GF-D8 (cell line): ENCODE results near the gene XRRA1.
"Not testable (repeated sequence)": the region's sequence is repeated elsewhere in the genome, so short reads cannot be mapped to it uniquely, and the experiment has no call there.

Experiments
- DNase-seq: peaks from one replicate; lab custom pipeline; 2025; lab: John Stamatoyannopoulos, UW

Gene XRRA1

GRCh38 chr11:74948898-74949752, at the start of gene XRRA1, which contains the start of gene SPCS2:
TSS of gene XRRA1 (minus strand) at chr11:74949091. CDS start at chr11:74940878, 8,213 bp downstream.
TSS of gene SPCS2 (plus strand) at chr11:74949266. CDS start at chr11:74949286, 20 bp downstream.
- DNase-seq: peak; percentile 93

DNA sequence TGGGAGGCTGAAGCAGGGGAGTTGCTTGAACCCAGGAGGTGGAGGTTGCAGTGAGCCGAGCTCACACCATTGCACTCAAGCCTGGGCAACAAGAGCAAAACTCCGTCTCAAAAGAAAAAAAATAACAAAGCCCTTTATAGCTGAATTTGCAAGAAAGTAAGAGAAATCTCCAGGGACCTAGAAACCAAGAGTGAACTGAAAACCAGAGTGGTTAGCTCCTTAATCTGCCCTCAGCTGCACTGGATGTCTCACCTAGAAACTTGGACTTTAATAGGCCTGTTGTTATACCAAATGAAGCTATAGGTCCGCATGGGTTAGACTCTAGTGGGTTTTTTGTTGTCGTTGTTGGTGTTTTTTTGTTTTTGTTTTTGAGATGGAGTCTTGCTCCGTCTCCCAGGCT, 44.0 kb upstream of the XRRA1 start:
- no peak for DNase-seq

- DNase-seq: no peak
These were observed 42.0 kb upstream of the XRRA1 start for GRCh38 chr11:74990941-74991340.

DNA sequence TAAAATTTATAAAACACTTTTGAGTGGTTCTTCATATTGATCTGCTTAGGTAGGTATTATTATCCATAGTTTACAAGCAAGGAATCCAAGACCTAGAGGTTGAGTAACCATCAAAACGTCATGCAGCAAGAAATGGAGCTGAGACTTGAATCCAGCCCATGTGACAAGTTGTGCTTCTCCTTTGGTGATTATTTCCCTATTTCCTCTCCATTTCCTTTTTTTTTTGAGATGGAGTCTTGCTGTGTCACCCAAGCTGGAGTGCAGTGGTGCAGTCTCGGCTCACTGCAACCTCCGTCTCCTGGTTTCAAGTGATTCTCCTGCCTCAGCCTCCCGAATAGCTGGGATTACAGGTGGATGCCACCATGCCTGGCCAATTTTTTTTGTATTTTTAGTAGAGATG, 41.3 kb upstream of the XRRA1 start:
- DNase-seq: not testable (repeated sequence)

GRCh38 chr11:74989260-74989638, 40.4 kb upstream of the XRRA1 start:
- DNase-seq: no peak

DNA sequence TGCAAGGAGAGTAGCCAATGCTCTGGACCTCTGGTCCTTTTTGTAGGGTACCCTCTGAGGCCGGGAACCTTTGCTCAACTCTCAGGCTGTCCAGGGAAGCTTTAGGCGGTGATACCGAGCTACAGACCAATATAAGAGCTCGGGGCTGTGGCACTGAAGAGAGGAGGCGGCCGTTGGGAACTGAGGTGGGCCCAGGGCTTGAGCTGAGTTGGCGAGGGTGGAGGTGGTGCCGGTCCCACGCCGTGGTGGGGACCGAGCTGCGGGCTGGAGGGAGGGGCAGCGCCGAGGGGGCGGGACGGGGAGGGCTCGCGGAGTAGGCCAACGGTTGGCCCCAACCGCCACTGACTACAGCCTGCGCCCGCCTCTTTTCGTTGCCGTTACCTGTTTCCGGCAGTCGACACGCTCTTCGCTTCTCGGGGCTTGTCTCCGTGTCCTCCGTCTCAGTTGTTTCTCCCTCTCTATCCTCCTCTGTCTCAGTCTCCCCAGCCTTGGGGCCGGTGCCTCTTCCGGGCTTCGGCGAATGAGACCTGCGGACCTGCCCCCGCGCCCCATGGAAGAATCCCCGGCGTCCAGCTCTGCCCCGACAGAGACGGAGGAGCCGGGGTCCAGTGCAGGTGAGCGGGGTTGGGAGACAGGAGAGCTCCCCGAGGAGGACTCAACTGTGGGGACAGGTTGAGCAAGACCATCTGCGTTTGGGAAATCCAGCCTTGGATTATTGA, 39.8 kb upstream of the XRRA1 start, which contains the start of gene NEU3:
TSS of gene NEU3 (plus strand) at position 393 of the 719 bp plus-strand sequence. CDS start at position 521, 128 bp downstream.
- DNase-seq: peak; percentile 52

DNA sequence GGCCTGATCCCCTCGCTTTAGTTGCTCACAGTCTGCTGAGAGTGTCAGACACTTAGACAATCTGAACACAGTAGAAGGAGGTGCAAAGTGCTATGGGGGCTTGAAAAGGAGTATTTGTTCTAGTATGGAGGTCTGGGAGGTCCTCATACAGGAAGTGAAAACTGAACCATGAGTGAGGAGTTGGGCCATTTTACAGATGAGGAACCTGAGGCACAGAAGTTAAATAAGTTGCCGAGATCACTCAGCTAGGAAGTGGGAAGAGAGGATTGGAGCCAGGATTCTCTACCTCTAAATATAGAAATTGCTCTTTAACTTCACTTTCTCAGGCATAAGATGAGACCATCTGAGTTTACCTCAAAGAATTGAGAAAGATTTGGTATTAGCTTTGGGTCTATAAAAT, 35.8 kb upstream of the XRRA1 start:
- DNase-seq: no peak

DNA sequence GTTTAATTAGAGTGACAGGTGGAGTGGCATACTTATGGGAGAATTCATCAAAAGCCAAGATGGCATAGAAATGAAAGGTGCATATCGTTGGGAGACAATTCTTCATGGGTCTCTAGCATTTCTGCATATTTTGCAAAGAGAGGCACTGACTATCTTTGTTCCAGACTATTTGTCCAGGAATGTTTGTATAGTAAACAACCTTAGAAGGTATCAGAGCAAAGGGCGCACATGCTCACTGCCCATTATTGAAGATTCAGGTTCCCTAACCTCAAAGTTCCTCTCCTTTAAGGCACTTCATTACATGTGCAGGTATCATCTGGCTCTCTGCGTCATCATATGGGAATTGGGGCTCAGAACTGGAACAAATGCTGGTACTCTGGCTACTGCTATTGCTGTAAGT, 35.2 kb upstream of the XRRA1 start:
- DNase-seq: no peak

DNA sequence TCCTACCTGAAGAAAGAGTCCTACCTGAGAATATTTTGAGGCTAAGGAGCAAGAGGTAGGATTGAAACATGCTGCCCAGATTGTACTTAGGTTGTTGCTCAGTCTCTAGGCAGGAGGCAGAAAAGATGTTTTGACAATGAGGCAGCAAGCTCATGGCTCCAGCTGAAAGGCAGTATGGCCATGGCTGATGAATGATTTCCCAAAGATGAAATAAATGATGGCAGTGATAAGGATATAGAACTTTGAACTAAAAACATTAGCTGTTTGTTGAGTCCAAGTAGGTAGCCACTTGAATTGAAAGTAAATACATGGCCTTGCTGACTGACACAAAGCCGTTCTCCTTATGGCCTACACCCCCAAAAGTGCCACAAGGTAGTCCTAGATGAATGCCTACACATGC, 33.0 kb upstream of the XRRA1 start:
- no peak for DNase-seq

GRCh38 chr11:74980634-74981033, 31.7 kb upstream of the XRRA1 start:
- DNase-seq: no peak

DNA sequence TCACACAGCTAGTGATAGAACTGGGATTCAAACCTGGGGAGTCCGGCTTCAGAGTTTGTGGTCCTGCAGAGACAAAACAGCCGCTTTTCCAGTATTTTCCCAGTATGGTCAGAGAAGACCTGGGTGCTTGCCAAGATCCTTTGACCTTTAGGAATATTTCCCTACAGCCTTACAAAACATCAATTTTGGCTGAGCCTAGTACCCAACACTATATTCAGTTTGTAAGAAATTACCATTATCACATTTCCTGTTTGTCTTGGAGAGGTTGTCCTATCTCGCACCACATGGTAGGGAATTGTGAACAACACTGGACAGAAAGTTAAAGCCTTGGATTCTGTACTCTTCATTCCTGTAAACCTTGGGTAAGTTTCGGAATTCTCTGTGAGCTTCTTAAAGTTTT, 29.1 kb upstream of the XRRA1 start:
- DNase-seq: no peak

- no peak for DNase-seq
These were observed 22.5 kb upstream of the XRRA1 start for GRCh38 chr11:74971424-74971823.

DNA sequence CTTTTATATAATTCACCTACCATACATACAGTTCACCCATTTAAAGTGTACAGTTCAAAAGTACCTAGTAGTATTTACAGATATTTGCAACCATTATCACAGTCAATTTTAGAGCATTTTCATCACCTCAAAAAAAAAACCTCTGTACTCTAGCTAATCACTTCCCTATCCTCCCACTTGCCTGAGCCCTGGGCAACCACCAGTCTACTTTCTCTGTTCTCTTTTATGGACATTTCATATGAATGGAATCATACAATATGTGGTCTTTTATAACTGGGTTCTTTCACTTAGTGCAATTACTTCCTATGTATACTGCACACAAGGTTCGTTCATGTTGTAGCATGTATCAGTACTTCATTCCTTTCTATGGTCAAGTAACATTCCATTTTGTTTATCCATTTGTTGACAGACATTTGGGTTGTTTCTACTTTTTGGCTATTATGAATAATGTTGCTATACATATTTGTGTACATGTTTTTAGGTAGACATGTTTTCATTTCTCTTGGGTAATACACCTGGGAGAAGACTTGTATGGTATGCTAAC, 22.0 kb upstream of the XRRA1 start:
- no peak for DNase-seq

DNA sequence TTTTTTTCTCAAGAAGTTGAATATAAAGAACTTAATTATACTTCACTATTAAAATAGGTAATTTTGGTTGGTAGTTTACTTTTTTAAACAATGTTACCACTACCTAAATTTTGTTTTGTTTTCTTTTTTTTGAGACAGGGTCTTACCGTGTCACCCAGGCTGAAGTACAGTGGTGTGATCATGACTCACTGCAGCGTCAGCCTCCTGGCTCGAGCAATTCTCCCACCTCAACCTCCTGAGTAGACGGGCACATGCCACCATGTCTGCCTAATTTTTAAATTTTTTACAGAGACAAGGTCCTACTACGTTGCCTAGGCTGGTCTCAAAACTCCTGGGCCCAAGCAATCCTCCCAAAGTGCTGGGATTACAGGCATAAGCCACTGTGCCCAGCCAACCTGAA, 17.8 kb upstream of the XRRA1 start:
- no peak for DNase-seq

DNA sequence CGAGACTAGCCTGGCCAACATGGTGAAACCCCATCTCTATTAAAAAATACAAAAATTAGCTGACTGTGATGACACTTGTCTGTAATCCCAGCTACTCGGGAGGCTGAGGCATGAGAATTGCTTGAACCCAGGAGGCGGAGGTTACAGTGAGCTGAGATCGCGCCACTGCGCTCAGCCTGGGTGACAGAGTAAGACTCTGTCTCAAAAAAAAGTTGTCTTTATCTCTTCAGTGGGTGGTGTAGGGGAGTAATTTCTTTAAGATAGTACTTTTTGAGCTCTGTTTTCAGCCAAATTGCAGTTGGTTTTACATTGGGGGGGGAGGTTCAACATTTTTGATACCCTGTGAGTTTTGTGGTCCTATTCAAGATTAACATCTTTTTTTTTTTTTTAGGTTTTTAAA, 11.2 kb upstream of the XRRA1 start:
- not testable (repeated sequence) for DNase-seq

DNA sequence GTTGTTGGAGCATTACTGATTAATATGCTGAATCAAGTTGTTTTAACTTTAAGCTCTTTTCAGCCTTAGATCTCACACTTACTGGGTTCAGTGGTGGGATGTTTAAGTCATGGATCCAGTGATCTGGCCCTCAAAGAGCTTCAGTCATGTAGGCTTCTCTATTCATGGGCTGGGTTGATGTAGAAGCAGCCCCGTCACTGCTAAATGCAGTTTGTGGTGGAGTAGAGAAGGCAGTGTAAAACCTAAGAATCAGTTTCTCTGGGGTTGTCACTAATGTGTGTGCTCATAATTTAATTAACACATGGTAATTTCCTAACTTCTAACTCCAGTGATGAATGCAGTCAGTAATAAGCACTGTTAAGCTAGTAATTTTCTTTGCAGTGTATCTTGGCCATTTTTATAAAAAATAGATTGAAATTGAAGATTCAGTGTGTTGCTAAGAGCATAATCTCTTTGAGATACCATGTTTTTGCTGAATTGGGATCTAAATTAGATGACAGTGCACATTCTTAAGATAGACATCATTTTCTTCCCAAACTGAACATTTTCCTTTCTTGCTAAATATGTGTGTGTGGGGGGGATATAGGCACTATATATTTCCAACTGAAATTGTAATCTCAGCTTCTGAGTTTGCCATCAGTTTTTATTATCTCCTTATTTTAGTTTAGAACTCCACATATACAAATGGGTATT, 9.2 kb upstream of the XRRA1 start:
- DNase-seq: no peak

GRCh38 chr11:74956397-74957015, 7.6 kb upstream of the XRRA1 start:
- DNase-seq: no peak

DNA sequence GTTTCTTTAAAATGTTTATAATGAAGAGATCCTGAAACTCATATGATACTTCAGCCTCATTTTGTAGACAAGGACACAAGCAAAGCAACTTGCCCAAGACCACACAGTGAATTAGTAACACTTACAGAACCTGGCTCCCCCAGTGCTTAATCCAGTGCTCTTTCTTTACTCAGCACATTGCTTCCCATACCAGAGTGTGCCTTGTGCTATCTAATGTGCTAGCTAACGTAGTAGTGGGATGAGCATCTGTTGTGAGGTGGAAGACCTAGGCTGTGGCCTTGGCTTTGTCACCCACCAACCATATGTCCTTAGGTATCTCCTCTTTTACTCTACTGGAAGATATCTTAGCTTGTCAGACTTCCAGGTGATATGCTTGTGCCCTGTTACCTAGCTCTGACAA, 5.3 kb upstream of the XRRA1 start:
- DNase-seq: no peak

GRCh38 chr11:74953451-74953850, 4.6 kb upstream of the XRRA1 start:
- DNase-seq: no peak

DNA sequence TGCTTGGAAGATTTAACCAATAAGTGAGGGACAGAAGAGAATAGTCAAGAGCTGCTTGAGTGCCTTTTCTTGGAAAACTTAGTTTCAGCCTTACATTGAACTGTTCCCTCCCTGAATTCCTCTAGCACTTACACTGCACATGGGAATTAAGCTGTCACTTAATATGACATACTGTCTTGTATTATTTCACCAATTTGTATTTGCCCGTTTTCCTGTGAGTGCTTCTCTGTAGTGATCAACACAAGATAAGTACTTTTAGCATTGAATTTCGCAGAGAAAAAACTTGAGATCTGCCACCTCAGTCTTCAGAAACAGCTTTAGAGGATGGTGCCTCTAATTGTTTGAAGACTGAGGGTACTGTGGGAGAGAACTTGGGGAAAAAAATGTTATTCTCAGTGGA, 3.9 kb upstream of the XRRA1 start:
- DNase-seq: no peak

GRCh38 chr11:74951226-74951625, 2.3 kb upstream of the XRRA1 start:
- no peak for DNase-seq
